PC-3 (cell line): ENCODE results near the gene DNAJC8.

Source experiments
- EZH2phosphoT487 ChIP-seq: fragments of 300-600 bp; sonication (generic); IDR thresholded peaks from 2 replicates; pipeline ENCODE4 v1.6.1; 2018; ENCODE audit warnings: mild to moderate bottlenecking, antibody characterized with exemption, low read length, borderline replicate concordance
- TF ChIP-seq, protein P1 (sequence below): fragments of 300-600 bp; sonication (generic); conservative IDR thresholded peaks from 2 replicates; pipeline ENCODE4 v1.5.1; 2017; ENCODE audit warnings: antibody characterized with exemption, low read depth, mild to moderate bottlenecking, low read length

GRCh38 chr1:28239004-28239403 lies 6.2 kb upstream of the DNAJC8 start:
- TF ChIP-seq, protein P1, sequence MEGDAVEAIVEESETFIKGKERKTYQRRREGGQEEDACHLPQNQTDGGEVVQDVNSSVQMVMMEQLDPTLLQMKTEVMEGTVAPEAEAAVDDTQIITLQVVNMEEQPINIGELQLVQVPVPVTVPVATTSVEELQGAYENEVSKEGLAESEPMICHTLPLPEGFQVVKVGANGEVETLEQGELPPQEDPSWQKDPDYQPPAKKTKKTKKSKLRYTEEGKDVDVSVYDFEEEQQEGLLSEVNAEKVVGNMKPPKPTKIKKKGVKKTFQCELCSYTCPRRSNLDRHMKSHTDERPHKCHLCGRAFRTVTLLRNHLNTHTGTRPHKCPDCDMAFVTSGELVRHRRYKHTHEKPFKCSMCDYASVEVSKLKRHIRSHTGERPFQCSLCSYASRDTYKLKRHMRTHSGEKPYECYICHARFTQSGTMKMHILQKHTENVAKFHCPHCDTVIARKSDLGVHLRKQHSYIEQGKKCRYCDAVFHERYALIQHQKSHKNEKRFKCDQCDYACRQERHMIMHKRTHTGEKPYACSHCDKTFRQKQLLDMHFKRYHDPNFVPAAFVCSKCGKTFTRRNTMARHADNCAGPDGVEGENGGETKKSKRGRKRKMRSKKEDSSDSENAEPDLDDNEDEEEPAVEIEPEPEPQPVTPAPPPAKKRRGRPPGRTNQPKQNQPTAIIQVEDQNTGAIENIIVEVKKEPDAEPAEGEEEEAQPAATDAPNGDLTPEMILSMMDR: no peak
- no peak for TF ChIP-seq EZH2phosphoT487
